ENCODE measurements around the gene TRMT2A. TPM values are rescaled to one million over a fixed set of nuclear protein-coding genes. Genes with fewer than 3 reads are reported as not detected.

TRMT2A gene
- total RNA-seq, 1 donor from 2014 or later: 70.4 TPM

DNA sequence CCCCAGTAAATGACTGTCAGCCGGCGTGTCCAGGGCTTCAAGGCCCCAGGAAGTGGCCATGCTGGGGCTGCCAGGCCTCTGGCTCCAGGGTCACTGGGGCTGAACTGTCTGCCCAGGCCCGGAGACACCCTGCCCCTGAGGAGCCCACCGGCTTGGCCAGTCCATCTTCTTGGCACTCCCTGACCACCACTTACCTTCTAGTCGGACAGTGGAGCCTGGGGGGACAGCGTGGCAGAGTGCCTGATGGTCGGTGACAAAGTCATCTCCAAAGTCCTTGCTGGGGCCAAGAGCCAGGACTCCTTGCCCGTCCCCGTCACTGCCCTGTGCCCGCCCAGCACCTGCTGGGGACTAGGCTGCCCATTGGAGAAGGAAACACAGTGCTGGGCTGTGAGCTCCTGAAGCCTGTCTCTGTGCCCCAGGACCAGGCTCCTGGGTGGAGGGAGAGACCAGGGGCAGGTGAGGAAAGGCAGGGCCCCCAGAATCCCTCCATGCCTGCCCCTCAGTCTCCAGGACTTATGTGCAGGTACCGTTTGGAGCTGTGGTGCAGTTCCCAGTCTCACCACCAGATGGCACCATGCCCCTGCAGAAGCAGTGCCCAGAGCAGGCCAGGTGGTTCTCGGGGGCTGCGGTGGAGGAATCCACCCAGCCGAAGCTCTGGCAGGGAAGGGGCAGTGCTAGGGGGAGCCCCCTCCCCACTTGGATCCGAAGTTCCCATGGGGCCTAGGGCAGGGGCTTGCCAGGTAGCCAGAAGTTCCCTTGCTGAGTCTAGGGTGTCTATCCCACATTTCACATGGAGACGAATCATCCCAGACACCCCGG, 39.8 kb upstream of the TRMT2A start:
- H3K9me3 ChIP-seq: no peaks in the 10 kb centered on the region
- intact Hi-C loops (cut with DNase I): loop anchor here (10.0 kb wide), 1 partner anchor 128 kb away; no protein-coding TSS in a partner anchor
- peak; percentile 99 for TF ChIP-seq CTCF (IDR thresholded peaks at IDR 0.05)
- no peaks in the 10 kb centered on the region for H3K36me3 ChIP-seq
- no peaks in the 10 kb centered on the region for H3K4me1 ChIP-seq
- ATAC-seq (peak; percentile 83), DNase-seq (peak; percentile 85)
- no peak overlapping the region for H3K27ac ChIP-seq
- H3K4me3 ChIP-seq: no peak overlapping the region
- peaks cover 20% of the 10 kb centered on the region for H3K27me3 ChIP-seq (ENCODE audit: low read depth)

DNA sequence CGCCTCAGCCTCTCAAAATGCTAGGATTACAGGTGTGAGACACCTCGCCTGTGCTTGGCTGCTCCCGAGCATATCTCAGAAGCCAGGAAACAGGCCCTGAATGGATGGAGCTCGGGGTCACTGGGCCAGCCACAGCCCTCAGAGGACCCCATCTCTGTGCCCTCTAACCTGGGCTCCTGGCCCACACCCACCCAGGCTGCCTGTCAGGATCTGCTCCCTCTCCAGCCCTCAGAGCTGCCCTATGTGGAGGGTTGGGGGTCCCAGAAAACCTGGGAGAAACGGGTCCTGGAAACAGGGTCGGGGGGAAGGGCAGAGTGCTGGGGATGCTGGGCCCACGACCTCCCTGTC, 39.0 kb upstream of the TRMT2A start:
- no peaks in the 10 kb centered on the region for H3K36me3 ChIP-seq
- H3K4me3 ChIP-seq: no peak overlapping the region
- peaks cover 20% of the 10 kb centered on the region for H3K27me3 ChIP-seq (ENCODE audit: low read depth)
- no peak for TF ChIP-seq CTCF (IDR thresholded peaks at IDR 0.05)
- H3K4me1 ChIP-seq: no peaks in the 10 kb centered on the region
- DNase-seq (no peak), ATAC-seq (no peak)
- no peak overlapping the region for H3K27ac ChIP-seq
- intact Hi-C loops (cut with DNase I): loop anchor here (10.0 kb wide), 1 partner anchor 129 kb away; no protein-coding TSS in a partner anchor
- H3K9me3 ChIP-seq: no peaks in the 10 kb centered on the region

GRCh38 chr22:20155330-20156041, 38.5 kb upstream of the TRMT2A start:
- intact Hi-C loops (cut with DNase I): loop anchor here (10.0 kb wide), 1 partner anchor 129 kb away; no protein-coding TSS in a partner anchor
- H3K36me3 ChIP-seq: no peaks in the 10 kb centered on the region
- H3K4me1 ChIP-seq: no peaks in the 10 kb centered on the region
- H3K27ac ChIP-seq: no peak overlapping the region
- no peaks in the 10 kb centered on the region for H3K9me3 ChIP-seq
- DNase-seq: peak; percentile 71
- peak; percentile 31 to 47 for ATAC-seq
- TF ChIP-seq CTCF (IDR thresholded peaks at IDR 0.05): no peak
- peak overlapping the region; percentile 23 for H3K4me3 ChIP-seq
- H3K27me3 ChIP-seq (ENCODE audit: low read depth): peaks cover 20% of the 10 kb centered on the region

GRCh38 chr22:20154602-20155187, 37.7 kb upstream of the TRMT2A start:
- H3K4me1 ChIP-seq: no peaks in the 10 kb centered on the region
- peak overlapping the region; percentile 23 for H3K4me3 ChIP-seq
- no peak for ATAC-seq
- H3K27ac ChIP-seq: no peak overlapping the region
- intact Hi-C loops (cut with DNase I): loop anchor here (10.0 kb wide), 1 partner anchor 130 kb away; no protein-coding TSS in a partner anchor
- DNase-seq: no peak
- H3K36me3 ChIP-seq: no peaks in the 10 kb centered on the region
- TF ChIP-seq CTCF (IDR thresholded peaks at IDR 0.05): no peak
- H3K27me3 ChIP-seq (ENCODE audit: low read depth): peaks cover 20% of the 10 kb centered on the region
- no peaks in the 10 kb centered on the region for H3K9me3 ChIP-seq

GRCh38 chr22:20153945-20154344, 36.9 kb upstream of the TRMT2A start:
- no peak overlapping the region for H3K4me3 ChIP-seq
- H3K4me1 ChIP-seq: no peaks in the 10 kb centered on the region
- H3K9me3 ChIP-seq: no peaks in the 10 kb centered on the region
- no peaks in the 10 kb centered on the region for H3K36me3 ChIP-seq
- peaks cover 20% of the 10 kb centered on the region for H3K27me3 ChIP-seq (ENCODE audit: low read depth)
- intact Hi-C loops (cut with DNase I): loop anchor here (10.0 kb wide), 1 partner anchor 131 kb away; no protein-coding TSS in a partner anchor
- TF ChIP-seq CTCF (IDR thresholded peaks at IDR 0.05): no peak
- DNase-seq (no peak), ATAC-seq (no peak)
- no peak overlapping the region for H3K27ac ChIP-seq
